GM19043 (cell line): Measurements from ENCODE around the gene OR51T1.
"Not testable (repeated sequence)": the region's sequence is repeated elsewhere in the genome, so short reads cannot be mapped to it uniquely, and the experiment has no call there.

Experiments
- ATAC-seq: cut with Tn5 transposase; IDR thresholded peaks from one replicate; pipeline ENCODE4 v1.9.1; 2021; ENCODE audit warnings: low read depth; ENCODE audit not compliant: unreplicated experiment

OR51T1 gene, protein sequence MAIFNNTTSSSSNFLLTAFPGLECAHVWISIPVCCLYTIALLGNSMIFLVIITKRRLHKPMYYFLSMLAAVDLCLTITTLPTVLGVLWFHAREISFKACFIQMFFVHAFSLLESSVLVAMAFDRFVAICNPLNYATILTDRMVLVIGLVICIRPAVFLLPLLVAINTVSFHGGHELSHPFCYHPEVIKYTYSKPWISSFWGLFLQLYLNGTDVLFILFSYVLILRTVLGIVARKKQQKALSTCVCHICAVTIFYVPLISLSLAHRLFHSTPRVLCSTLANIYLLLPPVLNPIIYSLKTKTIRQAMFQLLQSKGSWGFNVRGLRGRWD

DNA sequence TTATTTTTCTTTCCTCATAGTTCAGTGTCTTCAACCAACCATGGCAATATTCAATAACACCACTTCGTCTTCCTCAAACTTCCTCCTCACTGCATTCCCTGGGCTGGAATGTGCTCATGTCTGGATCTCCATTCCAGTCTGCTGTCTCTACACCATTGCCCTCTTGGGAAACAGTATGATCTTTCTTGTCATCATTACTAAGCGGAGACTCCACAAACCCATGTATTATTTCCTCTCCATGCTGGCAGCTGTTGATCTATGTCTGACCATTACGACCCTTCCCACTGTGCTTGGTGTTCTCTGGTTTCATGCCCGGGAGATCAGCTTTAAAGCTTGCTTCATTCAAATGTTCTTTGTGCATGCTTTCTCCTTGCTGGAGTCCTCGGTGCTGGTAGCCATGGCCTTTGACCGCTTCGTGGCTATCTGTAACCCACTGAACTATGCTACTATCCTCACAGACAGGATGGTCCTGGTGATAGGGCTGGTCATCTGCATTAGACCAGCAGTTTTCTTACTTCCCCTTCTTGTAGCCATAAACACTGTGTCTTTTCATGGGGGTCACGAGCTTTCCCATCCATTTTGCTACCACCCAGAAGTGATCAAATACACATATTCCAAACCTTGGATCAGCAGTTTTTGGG lies at the start of gene OR51T1:
Gene OR51T1, plus strand, starts transcription at position 41 of the 641 bp plus-strand sequence. Its CDS starts 0 bp downstream, at position 41.
- no peak for ATAC-seq

DNA sequence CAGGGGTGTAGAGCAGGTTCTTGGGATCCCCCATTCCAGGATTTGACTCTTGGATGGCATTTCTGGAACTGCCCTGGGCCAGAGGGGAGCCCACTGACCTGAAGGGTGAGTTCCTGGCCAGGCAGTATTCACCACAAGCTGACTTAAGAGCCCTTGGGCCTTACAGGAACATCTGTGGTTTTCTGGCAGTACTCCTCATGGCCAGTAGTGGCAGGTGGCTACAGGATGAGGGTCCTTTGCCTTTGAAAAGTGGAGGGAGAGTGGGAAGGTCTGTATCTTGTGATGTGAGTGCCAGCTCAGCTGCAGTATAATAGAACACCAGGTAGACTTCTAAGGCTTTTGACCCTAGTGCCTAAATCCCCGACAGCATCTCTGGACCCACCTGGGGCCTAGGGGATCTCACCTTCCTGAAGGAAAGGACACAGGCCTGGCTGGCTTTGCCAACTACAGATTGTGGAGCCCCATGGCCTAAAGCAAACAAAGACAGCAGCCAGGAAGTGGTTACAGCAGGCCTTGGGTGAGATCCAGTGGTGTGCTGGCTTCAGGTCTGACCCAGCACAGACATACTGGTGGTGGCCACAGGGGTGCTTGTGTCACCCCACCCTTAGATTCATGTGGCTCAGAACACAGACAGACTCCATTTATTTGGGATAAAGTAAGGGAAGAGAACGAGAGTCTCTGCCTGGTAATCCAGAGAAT lies 41.7 kb upstream of the OR51T1 start:
- ATAC-seq, result no peak

DNA sequence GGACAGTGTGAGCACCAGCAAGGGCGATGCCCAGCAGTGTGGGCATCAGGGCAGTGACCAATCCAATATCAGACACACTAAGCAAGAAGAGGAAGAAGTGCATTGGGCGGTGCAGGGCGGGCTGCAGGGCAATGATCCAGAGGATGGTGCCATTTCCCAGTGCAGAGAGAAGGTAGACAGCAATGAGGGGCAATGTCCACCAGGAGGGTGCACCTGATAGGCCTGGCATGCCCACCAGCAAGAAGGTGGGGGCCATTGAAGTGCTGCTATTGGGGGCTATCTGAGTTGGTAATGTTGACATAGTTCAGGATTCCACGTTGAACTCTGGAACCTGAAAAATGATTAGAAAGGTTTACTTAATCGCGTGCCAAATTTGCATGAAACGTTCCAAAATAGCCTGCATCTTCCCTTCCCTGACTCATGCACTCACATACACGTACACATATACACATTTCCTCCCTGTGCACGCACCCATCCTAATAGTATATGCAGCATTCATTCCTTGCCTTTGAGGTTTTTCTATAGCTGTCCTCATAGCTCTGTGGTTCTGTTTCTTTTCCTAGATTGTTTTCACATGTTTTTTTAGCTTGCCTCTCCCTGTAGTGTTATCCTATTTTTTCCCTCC lies 32.7 kb upstream of the OR51T1 start, which contains the start of gene OR51S1:
Gene OR51S1, minus strand, starts transcription at position 301 of the 625 bp plus-strand sequence. Its CDS starts 0 bp downstream, at position 301.
- no peak for ATAC-seq

DNA sequence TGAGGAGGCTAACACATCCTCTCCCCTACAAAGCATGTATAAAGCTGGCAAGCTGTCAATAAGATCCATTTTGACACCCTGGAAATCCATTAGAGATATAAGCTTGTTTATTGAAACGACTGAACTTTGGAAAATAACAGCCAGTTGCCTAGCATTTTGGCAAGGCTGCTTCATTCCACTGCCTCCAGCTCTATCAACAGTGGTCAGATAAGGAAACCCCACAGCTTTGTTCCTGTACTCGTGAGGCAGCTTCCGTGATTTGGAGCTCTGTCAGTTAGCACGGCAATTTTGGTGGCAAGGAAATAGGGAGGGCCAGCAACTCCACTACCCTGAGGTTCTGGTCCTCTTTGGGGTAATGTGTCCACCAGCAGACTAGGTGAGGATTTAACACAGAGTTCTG lies 30.7 kb upstream of the OR51T1 start:
- no peak for ATAC-seq

DNA sequence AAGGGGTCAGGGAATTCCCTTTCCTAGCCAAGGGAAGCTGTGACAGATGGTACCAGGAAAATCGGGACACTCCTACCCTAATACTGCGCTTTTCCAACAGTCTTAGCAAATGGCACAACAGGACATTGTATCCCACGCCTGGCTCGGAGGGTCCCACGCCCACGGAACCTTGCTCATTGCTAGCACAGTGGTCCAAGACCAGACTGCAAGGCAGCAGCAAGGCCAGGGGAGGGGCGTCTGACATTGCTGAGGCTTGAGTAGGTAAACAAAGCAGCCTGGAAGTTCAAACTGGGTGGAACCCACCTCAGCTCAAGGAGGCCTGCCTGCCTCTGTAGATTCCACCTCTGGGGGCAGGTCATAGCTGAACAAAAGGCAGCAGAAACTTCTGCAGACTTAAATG lies 27.4 kb upstream of the OR51T1 start:
- not testable (repeated sequence) for ATAC-seq

DNA sequence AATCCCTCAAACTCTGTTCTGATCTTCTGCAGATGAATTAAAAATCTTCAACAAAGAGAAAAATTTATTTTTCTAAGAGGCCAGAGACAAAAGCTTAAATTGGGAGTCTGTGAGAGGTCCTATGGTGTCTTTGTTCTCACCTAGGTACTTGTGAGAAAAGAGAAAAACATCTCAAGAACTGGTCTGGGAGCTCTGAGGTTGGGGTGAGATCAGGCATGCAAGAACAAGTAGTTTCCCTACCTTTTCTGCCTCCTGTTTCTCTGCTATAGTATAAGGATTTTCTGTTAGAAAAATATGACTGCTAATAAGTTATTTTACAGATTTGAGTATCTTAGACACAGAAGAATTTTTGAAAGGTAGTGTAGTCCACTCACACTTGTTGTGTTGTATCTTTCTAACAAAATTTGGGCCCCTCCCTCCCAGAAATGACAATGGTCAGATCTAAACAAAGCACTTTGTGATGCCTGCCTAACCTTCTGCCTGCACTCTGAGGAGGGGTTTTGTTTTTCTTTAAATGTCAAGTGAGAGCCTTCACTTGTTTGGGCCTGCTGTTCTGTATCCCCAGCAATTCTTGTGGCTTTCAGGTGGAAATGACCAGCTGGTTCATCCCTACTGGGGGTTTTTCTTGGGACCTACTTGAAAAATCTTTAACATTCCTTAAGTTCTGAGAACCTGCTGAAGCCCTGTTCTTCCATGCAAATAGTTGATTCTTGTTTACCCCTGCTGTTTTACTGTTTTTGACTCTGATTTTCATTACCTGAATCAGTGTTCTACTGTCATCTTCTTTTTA lies 19.1 kb upstream of the OR51T1 start:
- ATAC-seq, result no peak

DNA sequence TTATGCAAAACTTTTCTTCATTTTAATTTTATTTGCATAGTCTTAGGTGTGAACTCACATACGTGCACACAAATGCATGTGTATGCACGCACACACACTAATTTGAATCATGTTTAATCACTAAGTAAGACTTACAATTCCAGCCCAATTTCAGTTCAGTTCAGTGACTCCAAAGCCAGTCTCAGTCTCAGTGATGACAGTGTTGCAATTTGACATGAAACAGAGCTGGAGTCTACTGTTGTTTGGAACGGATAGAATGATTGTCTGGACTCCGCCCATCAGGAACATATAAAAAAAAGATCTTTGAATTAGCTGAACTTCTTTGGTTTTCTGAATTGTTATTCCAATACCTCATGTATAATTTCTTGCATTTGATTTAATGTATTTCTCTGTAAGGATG lies 17.8 kb upstream of the OR51T1 start:
- no peak for ATAC-seq

DNA sequence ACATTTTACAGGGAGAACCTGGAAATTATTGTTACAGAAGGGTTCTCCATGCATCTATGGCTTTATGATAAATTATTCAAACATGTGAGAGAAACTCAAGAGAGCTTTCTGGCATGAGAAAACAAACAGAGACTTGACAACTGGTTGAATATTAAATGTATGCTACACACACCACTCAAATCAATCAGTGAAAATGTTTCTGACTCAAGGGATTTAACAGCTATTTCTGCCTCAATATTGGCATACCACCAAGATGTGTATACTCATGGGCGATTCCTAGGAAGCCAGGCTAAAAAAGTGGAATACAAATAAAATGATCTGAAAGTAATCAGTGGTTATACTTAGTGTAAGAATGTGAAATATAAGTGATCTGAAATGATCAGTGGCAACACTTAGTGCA lies 15.8 kb upstream of the OR51T1 start:
- ATAC-seq, result no peak

DNA sequence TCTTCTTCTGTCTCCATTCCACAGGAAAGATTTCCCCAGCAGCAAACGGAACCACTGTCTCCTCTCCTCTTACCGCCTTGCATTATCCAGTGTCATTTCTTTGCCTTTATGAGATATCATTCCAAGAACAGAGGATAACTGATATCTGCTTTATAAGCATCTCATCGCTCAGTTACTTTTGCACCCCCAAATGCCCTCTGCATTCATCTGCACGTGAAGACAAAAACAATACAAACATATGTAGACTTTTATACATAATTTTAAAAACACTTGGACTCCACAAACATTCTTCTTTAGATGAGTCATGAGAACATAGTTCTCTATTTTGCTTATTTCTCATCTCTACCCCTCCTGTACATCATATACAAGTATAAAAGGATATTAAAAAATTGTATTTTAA lies 512 bp upstream of the OR51T1 start:
- ATAC-seq, result no peak

DNA sequence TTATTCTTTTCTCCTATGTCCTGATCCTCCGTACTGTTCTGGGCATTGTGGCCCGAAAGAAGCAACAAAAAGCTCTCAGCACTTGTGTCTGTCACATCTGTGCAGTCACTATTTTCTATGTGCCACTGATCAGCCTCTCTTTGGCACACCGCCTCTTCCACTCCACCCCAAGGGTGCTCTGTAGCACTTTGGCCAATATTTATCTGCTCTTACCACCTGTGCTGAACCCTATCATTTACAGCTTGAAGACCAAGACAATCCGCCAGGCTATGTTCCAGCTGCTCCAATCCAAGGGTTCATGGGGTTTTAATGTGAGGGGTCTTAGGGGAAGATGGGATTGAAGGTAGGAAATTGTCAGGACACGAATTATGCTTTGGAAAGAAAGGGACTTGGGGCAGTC lies 843 bp downstream of the OR51T1 start:
- no peak for ATAC-seq

DNA sequence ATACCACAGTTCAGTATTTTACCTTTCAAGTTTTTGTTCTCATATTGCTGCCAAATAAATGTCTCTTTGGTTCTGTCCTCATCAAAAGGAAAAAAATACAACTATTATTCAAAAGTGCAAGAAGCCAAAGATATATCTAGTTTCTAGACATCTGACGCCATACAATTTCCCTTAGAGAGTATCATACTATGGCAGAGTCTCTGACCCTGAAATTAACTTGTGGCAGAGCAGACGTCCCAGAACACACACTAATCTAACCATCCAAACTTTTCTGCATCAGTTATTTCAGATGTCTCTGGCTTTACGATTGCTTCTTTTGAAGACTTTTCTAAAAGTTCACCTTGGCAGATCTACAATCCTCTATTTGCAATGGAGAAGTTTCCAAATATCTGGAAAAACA lies 2.7 kb downstream of the OR51T1 start:
- no peak for ATAC-seq

DNA sequence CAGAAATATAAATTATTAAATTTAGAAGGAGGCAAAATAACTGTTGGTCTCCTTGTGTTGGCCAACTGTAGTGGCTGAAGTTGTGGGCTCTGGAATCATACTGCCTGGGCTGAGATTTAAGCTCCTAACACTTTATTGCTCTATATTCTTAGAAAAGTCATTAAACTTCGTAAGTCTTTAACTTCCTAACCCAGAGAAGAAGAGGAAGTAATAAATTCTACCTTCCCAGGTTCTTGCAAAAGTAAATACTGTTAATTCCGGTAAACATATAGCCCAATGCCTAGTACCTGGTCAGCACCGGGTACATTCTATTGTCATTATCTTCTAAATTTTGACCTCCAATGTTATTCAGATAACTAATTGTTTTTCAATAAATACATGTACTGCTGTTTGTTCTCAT lies 4.5 kb downstream of the OR51T1 start:
- ATAC-seq, result no peak

DNA sequence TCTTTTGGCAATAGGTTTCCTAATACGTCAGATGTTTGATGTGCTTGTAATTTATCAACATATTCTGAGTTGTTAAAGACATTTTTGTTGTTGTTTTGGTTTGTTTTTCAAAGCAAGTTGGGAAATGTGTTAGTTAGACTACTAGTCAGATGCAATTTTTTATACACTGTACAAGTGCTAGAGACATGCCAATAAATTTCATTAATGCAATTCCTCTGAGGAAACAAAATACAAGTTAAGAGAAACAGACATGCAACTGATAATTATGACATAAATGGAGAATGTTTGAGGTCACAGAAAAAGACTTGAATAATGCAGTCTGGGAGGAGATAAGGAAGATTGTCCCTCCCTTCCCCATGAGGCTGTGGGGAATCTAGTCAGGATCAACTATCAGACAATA lies 5.9 kb downstream of the OR51T1 start:
- ATAC-seq, result no peak

DNA sequence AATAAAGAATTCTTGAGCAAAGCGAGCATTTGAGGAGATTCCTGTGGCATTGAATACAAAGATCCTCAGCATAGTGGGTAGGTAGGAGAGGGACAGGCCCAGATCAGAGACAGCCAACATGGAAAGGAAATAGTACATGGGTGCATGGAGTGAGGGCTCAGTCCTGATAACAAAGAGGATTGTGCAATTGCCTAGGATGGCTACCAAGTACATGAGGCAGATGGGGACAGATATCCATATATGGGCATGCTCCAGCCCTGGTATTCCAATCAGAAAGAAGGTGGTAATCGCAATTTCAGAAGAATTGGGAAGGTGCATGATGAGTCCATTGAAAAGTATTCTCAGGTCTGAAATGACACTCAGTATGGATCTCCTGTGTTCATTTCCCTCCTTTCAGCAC lies 8.6 kb downstream of the OR51T1 start:
- ATAC-seq, result no peak

DNA sequence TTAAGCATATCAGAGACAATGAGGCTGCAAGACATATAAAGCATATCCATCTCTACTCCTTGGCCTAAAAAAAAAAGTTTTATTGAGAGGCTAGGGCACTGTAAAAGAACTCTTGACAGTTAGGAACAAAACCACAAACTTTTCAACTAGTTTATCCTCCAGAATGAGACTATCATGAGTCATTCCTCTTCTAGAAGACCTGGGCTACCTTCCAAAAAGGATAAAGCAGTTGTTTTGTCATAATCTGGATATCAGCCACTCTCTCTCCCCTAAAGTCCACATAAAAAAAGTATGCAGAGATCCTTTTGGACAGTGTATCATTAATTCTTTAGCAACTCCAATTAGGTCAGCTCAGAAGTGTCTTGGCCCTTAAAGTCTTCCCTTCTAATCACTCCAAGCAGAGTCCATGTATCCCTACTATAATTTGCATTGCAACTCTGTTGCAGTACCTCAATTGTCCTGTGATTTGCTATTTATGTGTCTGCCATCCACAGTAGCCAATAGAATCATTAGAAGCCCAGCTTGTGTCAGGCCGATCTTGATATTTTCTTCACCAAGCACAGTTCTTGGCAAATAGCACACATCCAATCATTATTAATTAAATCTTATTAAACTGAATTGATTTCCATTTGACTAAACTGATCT lies 10.4 kb downstream of the OR51T1 start:
- ATAC-seq, result no peak

DNA sequence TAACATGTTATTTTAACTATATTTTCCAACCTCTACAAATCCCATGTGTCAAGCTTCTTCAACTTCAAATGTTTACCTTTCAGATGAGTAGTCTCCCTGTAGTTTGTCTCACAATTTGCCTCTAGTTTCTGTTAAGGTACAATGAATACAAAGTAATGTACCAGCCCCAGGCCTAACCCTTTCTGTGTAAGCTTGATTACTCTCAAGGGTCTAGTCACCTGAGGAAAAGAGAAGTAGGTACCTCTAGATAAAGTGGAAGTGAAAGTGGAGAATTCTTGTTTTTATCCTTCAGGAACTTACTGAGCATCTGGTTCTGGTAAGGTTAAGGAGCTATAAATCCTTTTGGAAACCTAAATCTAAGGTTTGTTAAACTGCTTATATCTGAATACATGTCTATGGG lies 21.8 kb downstream of the OR51T1 start, which contains the start of gene OR51A7:
Gene OR51A7, plus strand, starts transcription at position 300 of the 400 bp plus-strand sequence. CDS start 3,587 bp downstream, outside the sequence.
- ATAC-seq, result no peak

DNA sequence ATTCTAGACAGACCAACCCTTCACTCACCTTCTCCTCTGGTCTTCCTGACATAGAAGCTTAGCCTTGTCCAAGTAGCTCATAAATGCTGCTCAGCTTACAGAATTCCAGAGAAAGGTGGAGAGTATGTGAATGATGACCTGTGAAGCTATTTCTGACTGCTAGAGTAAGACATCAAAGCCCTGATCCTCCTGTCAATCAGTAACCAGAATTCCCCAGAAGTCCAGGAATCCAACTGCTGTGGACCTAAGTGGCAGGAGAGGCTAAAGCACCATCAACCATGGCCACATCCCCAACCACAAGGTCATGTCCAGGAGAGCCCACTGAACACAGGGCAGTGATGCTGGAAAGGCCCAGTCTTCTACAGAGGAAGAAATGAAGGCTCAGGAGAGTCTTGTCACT lies 34.9 kb downstream of the OR51T1 start:
- no peak for ATAC-seq

DNA sequence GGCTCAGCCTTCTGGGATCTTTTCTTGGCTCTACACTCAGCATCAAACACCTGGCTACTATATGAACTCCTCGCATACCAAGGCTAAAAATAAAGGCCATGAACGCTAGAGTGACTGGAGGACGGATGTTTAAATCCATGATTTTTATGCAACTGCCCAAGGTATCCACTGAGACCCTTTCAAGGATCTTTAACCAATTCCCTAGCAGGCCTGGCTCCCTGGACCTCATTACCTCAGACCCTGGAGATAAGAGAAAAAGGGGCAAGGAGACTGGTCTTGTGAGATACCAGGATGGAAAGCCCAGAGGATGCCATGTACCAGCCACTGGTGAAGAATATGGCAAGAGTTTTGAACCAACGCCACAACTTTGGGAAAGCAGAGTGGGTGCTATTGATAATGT lies 37.5 kb downstream of the OR51T1 start, which contains the start of gene OR51G2:
Gene OR51G2, minus strand, starts transcription at position 101 of the 400 bp plus-strand sequence. CDS start 3,687 bp downstream, outside the sequence.
- ATAC-seq, result no peak

DNA sequence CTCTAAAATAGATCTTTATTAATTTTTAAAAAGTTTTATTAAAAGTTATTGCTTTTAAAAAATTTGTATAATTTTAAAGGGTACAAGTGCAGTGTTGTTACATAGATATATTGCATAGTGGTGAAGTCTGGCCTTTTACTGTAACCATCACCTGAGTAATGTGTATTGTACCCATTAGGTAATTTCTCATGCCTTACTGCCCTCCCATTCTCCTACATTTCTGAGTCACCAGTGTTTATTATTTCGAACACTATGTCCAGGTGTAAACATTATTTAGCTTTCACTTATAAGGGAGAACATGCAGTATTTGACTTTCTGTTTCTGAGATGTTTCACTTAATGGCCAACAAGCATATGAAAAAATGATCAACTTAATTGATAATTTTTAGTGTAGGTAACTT lies 40.1 kb downstream of the OR51T1 start:
- ATAC-seq, result no peak

DNA sequence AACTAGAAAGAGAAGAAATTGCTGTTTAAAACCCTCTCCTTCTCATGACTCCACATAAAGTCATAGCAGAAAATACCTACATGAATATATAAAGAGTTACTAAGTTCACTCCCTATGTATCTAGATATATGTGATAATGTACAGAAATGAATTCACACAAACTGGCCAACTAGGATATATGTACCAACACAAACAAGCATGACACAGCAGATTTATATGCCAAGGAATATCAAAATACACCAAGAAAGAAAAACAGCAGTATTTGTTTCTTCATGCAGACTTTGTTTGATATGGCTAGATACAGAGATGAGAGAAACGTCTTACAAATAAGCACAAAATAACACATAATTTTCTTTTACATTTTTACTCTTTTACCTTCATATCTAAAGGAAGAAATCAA lies 40.6 kb downstream of the OR51T1 start:
- ATAC-seq, result no peak
